Panc1 (cell line): ENCODE results near the gene COMTD1. TPM values are rescaled to one million over a fixed set of nuclear protein-coding genes. Genes with fewer than 3 reads are reported as not detected.

ENCODE experiments used
- ATAC-seq: fragments of 200-7000 bp; cut with Tn5 transposase; 2 replicates; pipeline ENCODE4 v1.9.1; 2020; ENCODE audit warnings: mild to moderate bottlenecking, moderate library complexity
- BruUV-seq: library from RNA; stranded (reverse); fragments of 400-500 nt; replicated peaks from 2 replicates; lab custom pipeline; 2021; lab: Mats Ljungman, UMichigan
- CTCF ChIA-PET: fragments of 300-600 bp; sonication (Branson Sonifier 250); formaldehyde crosslinking; loops from one replicate; lab custom pipeline; 2022; ENCODE audit warnings: antibody characterized with exemption; lab: Charles Lee
- POLR2A ChIA-PET: fragments of 300-600 bp; sonication (Branson Sonifier 250); formaldehyde crosslinking; loops from one replicate; lab custom pipeline; 2022; ENCODE audit warnings: antibody characterized with exemption; lab: Charles Lee
- DNase-seq: peaks from one replicate; pipeline ENCODE4 v3.0.0-alpha.2; 2010; ENCODE audit warnings: low read depth, low spot score
- H3K27ac ChIP-seq: 2 replicates; pipeline ENCODE4 v1.5.1; 2011; ENCODE audit warnings: mild to moderate bottlenecking, low read length, inconsistent platforms
- H3K27me3 ChIP-seq: fragments of 200-500 bp; sonication (Bioruptor generic); 2 replicates; pipeline ENCODE4 v1.6.0; 2014; ENCODE audit warnings: low read length, inconsistent platforms; ENCODE audit not compliant: control insufficient read depth, insufficient read depth
- H3K36me3 ChIP-seq: fragments of 200-500 bp; sonication (Bioruptor generic); 2 replicates; pipeline ENCODE4 v1.5.1; 2014; ENCODE audit warnings: inconsistent platforms, mild to moderate bottlenecking, low read length, moderate library complexity; ENCODE audit not compliant: control insufficient read depth, insufficient read depth
- H3K4me1 ChIP-seq: 2 replicates; pipeline ENCODE4 v1.5.1; 2011; ENCODE audit warnings: inconsistent platforms, mild to moderate bottlenecking, low read length, moderate library complexity; ENCODE audit not compliant: control insufficient read depth, insufficient read depth
- H3K4me3 ChIP-seq, 2 experiments: 2 replicates each; pipeline ENCODE4 v1.5.1; 2011 to 2012; ENCODE audit warnings: low read depth in 2 of 2, low read length in 2 of 2, mild to moderate bottlenecking in 2 of 2, inconsistent platforms in 1 of 2, moderate library complexity in 1 of 2
- H3K9me3 ChIP-seq: fragments of 200-500 bp; sonication (Bioruptor generic); 2 replicates; pipeline ENCODE4 v1.5.1; 2014; ENCODE audit warnings: low read depth, mild to moderate bottlenecking, inconsistent platforms, low read length, moderate library complexity; ENCODE audit not compliant: control insufficient read depth, insufficient read depth
- CTCF ChIP-seq: fragments of 450-650 bp; IDR thresholded peaks from 2 replicates; pipeline ENCODE4 v1.5.1; 2017; ENCODE audit warnings: mild to moderate bottlenecking
- POLR2AphosphoS5 ChIP-seq: IDR thresholded peaks from 2 replicates; pipeline ENCODE4 v1.6.1; 2012; ENCODE audit warnings: mild to moderate bottlenecking, low read depth, low read length, moderate library complexity
- REST ChIP-seq, 2 experiments: IDR thresholded peaks; 2 replicates each; pipeline ENCODE4 v1.6.1; 2011 to 2012; ENCODE audit warnings: low read depth in 2 of 2, control low read depth in 1 of 2, low read length in 1 of 2, mild to moderate bottlenecking in 1 of 2, moderate library complexity in 1 of 2; ENCODE audit not compliant: insufficient read depth in 1 of 2
- SIN3A ChIP-seq: IDR thresholded peaks from 2 replicates; pipeline ENCODE4 v1.6.1; 2012; ENCODE audit warnings: low read depth, mild to moderate bottlenecking, low read length, moderate library complexity, borderline replicate concordance; ENCODE audit not compliant: insufficient read depth
- TCF7L2 ChIP-seq: IDR thresholded peaks from 2 replicates; pipeline ENCODE4 v1.6.1; 2011; ENCODE audit warnings: mild to moderate bottlenecking, low read depth, low read length, inconsistent platforms
- in situ Hi-C: cut with HindIII; loops from 2 replicates; pipeline ENCODE4 v1.10.0; 2016; ENCODE audit warnings: low sequenced_read_pairs, low pct_unique_long_range_greater_than_20kb
- intact Hi-C: fragments of 100-400 bp; cut with micrococcal nuclease; formaldehyde crosslinking; loops from one replicate; pipeline ENCODE4 v1.10.0; 2022; ENCODE audit not compliant: unreplicated experiment
- total RNA-seq: library from RNA; stranded (reverse); gene quantifications from one replicate; pipeline ENCODE4 v1.2.1, GENCODE V29; 2021; ENCODE audit not compliant: unreplicated experiment

COMTD1 gene
- total RNA-seq, 1 experiment from 2014 or later: 32.8 TPM

- peaks cover 64% of the 10 kb centered on the region for H3K4me1 ChIP-seq
- H3K27me3 ChIP-seq: no peaks in the 10 kb centered on the region
- H3K27ac ChIP-seq: peak overlapping the region; percentile 49
- BruUV-seq: no TSS peak
- peaks cover 55% of the 10 kb centered on the region for H3K36me3 ChIP-seq
- ATAC-seq: no peak
- no peak for DNase-seq
- intact Hi-C loops: no loop called here
- H3K9me3 ChIP-seq: no peaks in the 10 kb centered on the region
- no peak overlapping the region for H3K4me3 ChIP-seq
- in situ Hi-C loops: no loop called here
- TF ChIP-seq TCF7L2 (no peak), REST (IDR thresholded peaks at IDR 0.05; ENCODE audit: insufficient read depth in 1 of 2, low read depth in 2 of 2, low read length in 1 of 2) (no peak)
- POLR2A ChIA-PET: interaction anchor here (0.6 to 0.7 kb wide), 3 partner anchors 9 to 104 kb away, joined by 4 to 5 read pairs (median 4); no protein-coding TSS in a partner anchor
- CTCF ChIA-PET: no interaction called here
Measured at GRCh38 chr10:75228278-75228677, 7.5 kb downstream of the COMTD1 start.

- in situ Hi-C loops (no loop called here), intact Hi-C loops (no loop called here)
- ChIA-PET POLR2A (interaction anchor here (0.6 kb wide), 1 partner anchor 1046 kb away, joined by 9 read pairs; no protein-coding TSS in a partner anchor), CTCF (no interaction called here)
- no peak overlapping the region for H3K4me3 ChIP-seq
- no peak for ATAC-seq
- peaks cover 54% of the 10 kb centered on the region for H3K4me1 ChIP-seq
- BruUV-seq: no TSS peak
- H3K27me3 ChIP-seq: no peaks in the 10 kb centered on the region
- TF ChIP-seq SIN3A (no peak), REST (IDR thresholded peaks at IDR 0.05; ENCODE audit: insufficient read depth in 1 of 2, low read depth in 2 of 2, low read length in 1 of 2) (no peak), CTCF (no peak), TCF7L2 (no peak), POLR2AphosphoS5 (no peak)
- H3K9me3 ChIP-seq: no peaks in the 10 kb centered on the region
- no peak overlapping the region; the same call in 1 of the 2 replicates for H3K27ac ChIP-seq
- peaks cover 55% of the 10 kb centered on the region for H3K36me3 ChIP-seq
- DNase-seq: no peak
Measured at GRCh38 chr10:75226656-75227055, 9.1 kb downstream of the COMTD1 start.
